ENCODE data around the gene ARMC3.

- TF ChIP-seq CTCF (conservative IDR thresholded peaks at IDR 0.05; ENCODE audit: low read depth in 2 of 2) (no peak), POLR2AphosphoS5 (IDR thresholded peaks at IDR 0.05; ENCODE audit: low read depth) (peak; percentile 46; the same call in 1 of the 2 replicates), REST (IDR thresholded peaks at IDR 0.05; ENCODE audit: unreplicated experiment) (no peak), ETS1 (IDR thresholded peaks at IDR 0.05) (no peak)
Measured at GRCh38 chr10:22927661-22928403, at the start of gene ARMC3.

Data from GM23338 (cell line).